ENCODE results near the gene CFAP74. TPM values are rescaled to one million over a fixed set of nuclear protein-coding genes. Genes with fewer than 3 reads are reported as not detected.
"Not testable (repeated sequence)": the region's sequence is repeated elsewhere in the genome, so short reads cannot be mapped to it uniquely, and the experiment has no call there.

The CFAP74 gene
- total RNA-seq, 2 experiments from 2014 or later, result not detected

GRCh38 chr1:1891349-1892078 lies 112.1 kb downstream of the CFAP74 start:
- Mint-ChIP-seq H3K9me3 (no peaks in the 10 kb centered on the region), H3K27me3 (no peaks in the 10 kb centered on the region), H3K36me3 (peaks cover 14% of the 10 kb centered on the region), H3K27ac (peak overlapping the region; percentile 93), H3K4me1 (peaks cover 39% of the 10 kb centered on the region), H3K4me3 (peak overlapping the region; percentile 95)
- POLR2A ChIA-PET, result interaction anchor here (0.8 to 1.6 kb wide), 7 partner anchors 12 to 114 kb away, joined by 3 to 7 read pairs (median 4); no protein-coding TSS in a partner anchor
- no peak for DNase-seq
- peak; percentile 50 for ATAC-seq (ENCODE audit: low read depth)

DNA sequence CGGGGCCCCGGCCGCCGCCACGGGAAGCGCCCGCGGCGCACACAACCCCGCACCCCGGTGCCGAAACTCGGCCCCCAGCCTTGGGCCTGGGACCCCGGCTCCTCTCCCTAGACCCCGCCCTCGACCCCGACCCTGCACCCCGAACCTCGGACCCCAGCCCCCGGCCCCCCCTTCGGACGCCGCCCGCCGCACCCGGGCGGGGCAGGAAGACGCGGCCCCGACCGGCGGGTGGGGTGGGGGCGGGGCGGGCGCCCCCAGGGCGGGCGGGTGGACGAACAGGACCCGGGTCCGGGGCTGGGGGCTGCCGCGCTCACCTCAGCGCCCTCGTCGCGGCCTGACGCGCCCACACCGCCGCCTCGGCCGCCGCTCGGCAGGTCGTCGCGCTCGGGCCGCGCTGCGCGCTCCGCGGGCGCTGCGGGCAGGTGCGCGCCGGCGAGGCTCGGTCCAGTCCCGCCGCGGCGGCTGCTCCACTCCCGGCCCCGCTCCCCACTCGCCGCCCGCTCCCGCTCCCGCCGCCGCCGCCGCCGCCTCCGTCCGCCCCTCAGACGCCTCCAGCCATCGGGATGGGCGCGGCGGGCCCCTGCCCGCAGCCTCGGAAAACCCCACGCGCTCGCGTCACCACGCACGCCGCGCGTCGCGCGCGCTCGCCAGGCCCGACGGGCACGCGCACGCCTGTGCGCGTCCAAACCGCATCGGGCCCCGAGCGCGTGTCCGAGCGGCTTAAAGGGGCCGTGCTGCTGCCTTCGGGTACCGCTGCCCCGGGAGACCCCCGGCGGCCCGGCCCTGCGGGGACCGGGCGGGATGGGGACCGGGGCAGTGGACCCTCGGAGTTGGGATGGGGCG lies 112.9 kb downstream of the CFAP74 start, which contains the start of gene GNB1:
GNB1 (minus strand) TSS at position 582 of the 843 bp plus-strand sequence. CDS start 65,634 bp downstream, outside the sequence.
- DNase-seq, result peak; percentile 96
- POLR2A ChIA-PET, result interaction anchor here (1.4 to 1.6 kb wide), 3 partner anchors 15 to 114 kb away, joined by 4 to 7 read pairs (median 5); no protein-coding TSS in a partner anchor
- peak within 1 kb of the TSS; percentile 95 for H3K4me3 Mint-ChIP-seq
- peaks cover 14% of the 10 kb centered on the region for H3K36me3 Mint-ChIP-seq
- H3K27ac Mint-ChIP-seq, result peak within 1 kb of the TSS; percentile 93
- peaks cover 42% of the 10 kb centered on the region for H3K4me1 Mint-ChIP-seq
- peak; percentile 55 for ATAC-seq (ENCODE audit: low read depth)
- no peaks in the 10 kb centered on the region for H3K27me3 Mint-ChIP-seq
- H3K9me3 Mint-ChIP-seq, result no peaks in the 10 kb centered on the region

- DNase-seq (peak; percentile 78), ATAC-seq (ENCODE audit: low read depth) (peak; percentile 36)
- H3K4me3 Mint-ChIP-seq, result peak overlapping the region; percentile 86
- H3K27ac Mint-ChIP-seq, result peak overlapping the region; percentile 79
- H3K9me3 Mint-ChIP-seq, result no peaks in the 10 kb centered on the region
- H3K4me1 Mint-ChIP-seq, result peaks cover 41% of the 10 kb centered on the region
- H3K27me3 Mint-ChIP-seq, result no peaks in the 10 kb centered on the region
- H3K36me3 Mint-ChIP-seq, result peaks cover 14% of the 10 kb centered on the region
- POLR2A ChIA-PET, result interaction anchor here (0.6 kb wide), 1 partner anchor 91 kb away, joined by 3 read pairs; no protein-coding TSS in a partner anchor
Measured at GRCh38 chr1:1889847-1890505, 113.6 kb downstream of the CFAP74 start.

GRCh38 chr1:1889090-1889750 lies 114.4 kb downstream of the CFAP74 start:
- H3K27ac Mint-ChIP-seq, result peak overlapping the region; percentile 78
- peaks cover 35% of the 10 kb centered on the region for H3K4me1 Mint-ChIP-seq
- no peak for DNase-seq
- no peak for ATAC-seq (ENCODE audit: low read depth)
- peak overlapping the region; percentile 86 for H3K4me3 Mint-ChIP-seq
- H3K27me3 Mint-ChIP-seq, result no peaks in the 10 kb centered on the region
- peaks cover 16% of the 10 kb centered on the region for H3K36me3 Mint-ChIP-seq
- H3K9me3 Mint-ChIP-seq, result no peaks in the 10 kb centered on the region
- POLR2A ChIA-PET, result interaction anchor here (0.6 kb wide), 1 partner anchor 90 kb away, joined by 3 read pairs; no protein-coding TSS in a partner anchor

DNA sequence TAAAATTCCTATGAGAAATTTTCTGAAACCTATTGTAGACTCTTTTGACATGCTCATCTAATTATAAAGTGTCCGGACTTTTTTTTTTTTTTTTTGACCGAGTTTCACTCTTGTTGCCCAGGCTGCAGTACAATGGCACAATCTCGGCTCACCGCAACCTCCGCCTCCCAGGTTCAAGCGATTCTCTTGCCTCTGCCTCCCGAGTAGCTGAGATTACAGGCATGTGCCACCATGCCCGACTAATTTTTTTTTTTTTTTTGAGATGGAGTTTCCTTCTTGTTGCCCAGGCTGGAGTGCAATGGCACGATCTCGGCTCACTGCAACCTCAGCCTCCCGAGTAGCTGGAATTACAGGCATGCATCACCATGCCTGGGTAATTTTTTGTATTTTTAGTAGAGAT lies 119.7 kb downstream of the CFAP74 start:
- H3K27me3 Mint-ChIP-seq; H3K4me3 Mint-ChIP-seq; H3K9me3 Mint-ChIP-seq; H3K27ac Mint-ChIP-seq; DNase-seq; ATAC-seq (ENCODE audit: low read depth): not testable (repeated sequence)
- Mint-ChIP-seq H3K4me1 (peaks cover 36% of the 10 kb centered on the region), H3K36me3 (peaks cover 20% of the 10 kb centered on the region)
- POLR2A ChIA-PET, result interaction anchor here (0.6 to 0.7 kb wide), 2 partner anchors 13 to 15 kb away, joined by 3 to 5 read pairs; no protein-coding TSS in a partner anchor

- Mint-ChIP-seq H3K4me3 (no peak overlapping the region), H3K27ac (no peak overlapping the region)
- ATAC-seq (ENCODE audit: low read depth), result no peak
Measured at GRCh38 chr1:1883092-1883873, 120.3 kb downstream of the CFAP74 start.

DNA sequence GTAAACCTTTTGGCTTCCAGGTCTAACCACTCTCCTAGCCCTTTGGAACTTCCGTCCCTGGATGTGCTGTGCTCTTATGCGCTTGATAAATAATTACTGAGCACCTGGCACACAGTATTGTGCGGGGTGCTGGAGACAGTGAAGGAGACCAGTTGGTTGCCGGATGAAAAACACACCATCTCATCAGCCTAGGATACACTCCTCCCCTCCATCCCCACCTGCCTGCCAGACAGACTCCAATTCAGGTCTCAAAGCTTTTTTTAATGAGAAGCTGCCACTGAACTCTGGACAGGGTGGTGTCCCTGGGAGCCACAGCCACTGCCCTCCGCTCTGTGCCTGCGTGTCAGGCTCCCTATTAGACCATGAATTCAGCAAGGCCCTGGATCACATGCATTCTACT lies 121.9 kb downstream of the CFAP74 start:
- POLR2A ChIA-PET, result interaction anchor here (0.5 to 0.6 kb wide), 2 partner anchors 98 to 446 kb away, joined by 3 to 4 read pairs; no protein-coding TSS in a partner anchor
- ATAC-seq (ENCODE audit: low read depth), result no peak
- DNase-seq, result no peak
- Mint-ChIP-seq H3K27ac (no peak overlapping the region), H3K4me3 (no peak overlapping the region), H3K4me1 (peaks cover 35% of the 10 kb centered on the region), H3K9me3 (no peaks in the 10 kb centered on the region), H3K36me3 (peaks cover 19% of the 10 kb centered on the region), H3K27me3 (no peaks in the 10 kb centered on the region)

More at GRCh38 chr1:1883092-1883873, 120.3 kb downstream of the CFAP74 start:
- POLR2A ChIA-PET, result interaction anchor here (0.6 to 0.7 kb wide), 2 partner anchors 12 to 16 kb away, joined by 3 to 5 read pairs; no protein-coding TSS in a partner anchor
- peaks cover 23% of the 10 kb centered on the region for H3K36me3 Mint-ChIP-seq
- H3K9me3 Mint-ChIP-seq, result no peaks in the 10 kb centered on the region
- no peak for DNase-seq
- peaks cover 36% of the 10 kb centered on the region for H3K4me1 Mint-ChIP-seq
- H3K27me3 Mint-ChIP-seq, result no peaks in the 10 kb centered on the region

GRCh38 chr1:1880617-1881312 lies 122.8 kb downstream of the CFAP74 start:
- Mint-ChIP-seq H3K27me3 (no peaks in the 10 kb centered on the region), H3K4me1 (peaks cover 42% of the 10 kb centered on the region), H3K9me3 (no peaks in the 10 kb centered on the region), H3K36me3 (peaks cover 27% of the 10 kb centered on the region), H3K27ac (no peak overlapping the region), H3K4me3 (no peak overlapping the region)
- POLR2A ChIA-PET, result no interaction called here
- no peak for ATAC-seq (ENCODE audit: low read depth)
- DNase-seq, result no peak

GRCh38 chr1:1879942-1880341 lies 123.6 kb downstream of the CFAP74 start:
- no peak for DNase-seq
- Mint-ChIP-seq H3K4me1 (peaks cover 45% of the 10 kb centered on the region), H3K36me3 (peaks cover 35% of the 10 kb centered on the region), H3K27me3 (no peaks in the 10 kb centered on the region), H3K4me3 (no peak overlapping the region), H3K27ac (no peak overlapping the region), H3K9me3 (no peaks in the 10 kb centered on the region)
- POLR2A ChIA-PET, result no interaction called here
- ATAC-seq (ENCODE audit: low read depth), result no peak

DNA sequence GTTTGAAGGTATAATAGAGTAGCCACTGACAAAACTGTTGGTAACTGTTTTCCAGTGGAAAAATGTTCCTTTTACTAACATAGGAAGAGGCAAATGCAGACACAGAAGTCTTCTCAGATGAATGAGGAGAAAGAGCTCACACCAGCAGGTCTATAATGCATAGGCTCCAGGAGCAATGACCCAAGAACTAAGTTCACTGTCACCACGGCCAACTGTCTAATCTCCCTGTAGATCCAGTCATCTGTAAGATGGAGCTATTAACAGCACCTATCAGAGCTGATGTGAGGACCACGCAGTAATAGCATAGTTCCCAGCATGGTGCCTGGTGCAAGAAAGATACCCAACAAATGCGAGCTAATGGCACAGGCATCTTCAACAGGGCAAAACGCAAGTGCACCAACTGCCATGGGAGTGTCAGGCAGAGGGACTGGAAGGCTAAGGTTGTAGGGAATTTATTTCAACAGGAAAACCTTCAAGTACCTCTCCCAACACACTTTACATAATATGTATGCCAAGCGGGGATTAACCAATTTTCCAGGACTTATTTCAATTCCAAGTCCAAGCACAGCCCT lies 125.6 kb downstream of the CFAP74 start:
- DNase-seq (no peak), ATAC-seq (ENCODE audit: low read depth) (no peak)
- Mint-ChIP-seq H3K4me3 (no peak overlapping the region), H3K27me3 (no peaks in the 10 kb centered on the region), H3K27ac (no peak overlapping the region), H3K4me1 (peaks cover 40% of the 10 kb centered on the region), H3K36me3 (peaks cover 39% of the 10 kb centered on the region), H3K9me3 (no peaks in the 10 kb centered on the region)
- POLR2A ChIA-PET, result no interaction called here

DNA sequence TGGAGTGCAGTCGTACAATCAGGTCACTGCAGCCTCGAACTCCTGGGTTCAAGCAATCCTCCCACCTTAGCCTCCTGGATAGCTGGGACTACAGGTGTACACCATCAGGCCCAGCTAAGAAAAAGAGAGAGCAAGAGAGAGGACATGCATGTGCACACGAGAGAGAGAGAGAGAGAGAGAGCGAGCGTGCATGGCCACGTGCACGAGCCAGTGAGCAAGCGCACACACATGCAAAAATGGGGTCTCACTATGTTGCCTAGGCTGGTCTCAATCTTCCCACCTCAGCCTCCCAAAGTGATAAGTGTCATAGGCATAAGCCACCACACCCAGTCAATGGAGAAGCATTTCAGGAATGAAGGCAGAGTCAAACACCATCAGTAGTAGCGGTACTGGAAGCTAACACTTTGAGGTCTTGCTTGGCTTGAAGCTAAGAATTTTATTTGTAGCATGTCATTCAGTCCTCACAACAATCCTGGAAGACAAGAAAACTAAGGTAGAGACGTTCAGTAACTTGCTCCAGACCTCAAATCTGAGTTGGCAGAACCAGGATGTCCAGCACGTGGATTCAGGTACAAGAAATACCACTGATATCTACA lies 127.2 kb downstream of the CFAP74 start:
- Mint-ChIP-seq H3K27ac (peak overlapping the region; percentile 81), H3K27me3 (no peaks in the 10 kb centered on the region), H3K36me3 (peaks cover 48% of the 10 kb centered on the region), H3K4me3 (peak overlapping the region; percentile 53), H3K4me1 (peaks cover 39% of the 10 kb centered on the region), H3K9me3 (no peaks in the 10 kb centered on the region)
- ATAC-seq (ENCODE audit: low read depth) (no peak), DNase-seq (no peak)
- POLR2A ChIA-PET, result interaction anchor here (1.0 kb wide), 1 partner anchor 32 kb away, joined by 3 read pairs; no protein-coding TSS in a partner anchor
